BE2C (cell line): ENCODE results near the gene SLAMF7.

Experiments used
- DNase-seq: peaks from one replicate; pipeline ENCODE4 v3.0.0-alpha.2; 2020
- H3K27me3 ChIP-seq: fragments of 250-450 bp; sonication (Bioruptor Pico); 2 replicates; pipeline ENCODE4 v1.5.1; 2020; ENCODE audit warnings: mild to moderate bottlenecking
- H3K36me3 ChIP-seq: fragments of 250-450 bp; sonication (Bioruptor Pico); 2 replicates; pipeline ENCODE4 v1.5.1; 2020; ENCODE audit warnings: mild to moderate bottlenecking
- H3K4me1 ChIP-seq: fragments of 250-450 bp; sonication (Bioruptor Pico); 2 replicates; pipeline ENCODE4 v1.5.1; 2020
- H3K4me3 ChIP-seq: 2 replicates; pipeline ENCODE4 v1.5.1; 2011; ENCODE audit warnings: low read depth, low read length
- H3K9me3 ChIP-seq: fragments of 250-450 bp; sonication (Bioruptor Pico); 2 replicates; pipeline ENCODE4 v1.5.1; 2020
- CTCF ChIP-seq: IDR thresholded peaks from 2 replicates; pipeline ENCODE4 v1.5.1; 2012; ENCODE audit warnings: mild to moderate bottlenecking, low read depth, low read length

The SLAMF7 gene

GRCh38 chr1:160752924-160753323, 13.9 kb downstream of the SLAMF7 start:
- no peak for DNase-seq
- Histone ChIP-seq H3K4me1 (no peaks in the 10 kb centered on the region), H3K27me3 (peaks cover 5% of the 10 kb centered on the region; the same call in 1 of the 2 replicates), H3K9me3 (no peaks in the 10 kb centered on the region), H3K36me3 (no peaks in the 10 kb centered on the region), H3K4me3 (no peak overlapping the region)
- TF ChIP-seq CTCF = no peak

- TF ChIP-seq CTCF = no peak
- DNase-seq = no peak
- Histone ChIP-seq H3K4me3 (no peak overlapping the region), H3K4me1 (no peaks in the 10 kb centered on the region), H3K9me3 (no peaks in the 10 kb centered on the region), H3K36me3 (no peaks in the 10 kb centered on the region), H3K27me3 (peaks cover 5% of the 10 kb centered on the region; the same call in 1 of the 2 replicates)
These were observed 14.5 kb downstream of the SLAMF7 start for GRCh38 chr1:160753594-160753993.

- DNase-seq = no peak
- H3K4me3 ChIP-seq = no peak overlapping the region
- TF ChIP-seq CTCF = no peak
- peaks cover 5% of the 10 kb centered on the region; the same call in 1 of the 2 replicates for H3K27me3 ChIP-seq
- no peaks in the 10 kb centered on the region for H3K9me3 ChIP-seq
- H3K36me3 ChIP-seq = no peaks in the 10 kb centered on the region
- H3K4me1 ChIP-seq = no peaks in the 10 kb centered on the region
These were observed 16.4 kb downstream of the SLAMF7 start for GRCh38 chr1:160755461-160755860.

GRCh38 chr1:160755911-160756848, 17.1 kb downstream of the SLAMF7 start:
- Histone ChIP-seq H3K4me3 (no peak overlapping the region), H3K27me3 (peaks cover 5% of the 10 kb centered on the region; the same call in 1 of the 2 replicates)

GRCh38 chr1:160756849-160757201, 17.8 kb downstream of the SLAMF7 start:
- Histone ChIP-seq H3K36me3 (no peaks in the 10 kb centered on the region), H3K27me3 (0 out of 2 replicates have a peak, but pooled peaks cover 2% of the 10 kb centered on the region), H3K4me1 (no peaks in the 10 kb centered on the region), H3K9me3 (no peaks in the 10 kb centered on the region), H3K4me3 (no peak overlapping the region)
- no peak for TF ChIP-seq CTCF
- no peak for DNase-seq

More at GRCh38 chr1:160755911-160756848, 17.1 kb downstream of the SLAMF7 start:
- Histone ChIP-seq H3K36me3 (no peaks in the 10 kb centered on the region), H3K4me1 (no peaks in the 10 kb centered on the region), H3K9me3 (no peaks in the 10 kb centered on the region)
- DNase-seq = no peak
- no peak for TF ChIP-seq CTCF

GRCh38 chr1:160758521-160758920, 19.5 kb downstream of the SLAMF7 start:
- Histone ChIP-seq H3K4me3 (no peak overlapping the region), H3K36me3 (no peaks in the 10 kb centered on the region), H3K9me3 (no peaks in the 10 kb centered on the region), H3K27me3 (no peaks in the 10 kb centered on the region), H3K4me1 (no peaks in the 10 kb centered on the region)
- TF ChIP-seq CTCF = no peak
- DNase-seq = no peak
